HG03575 (cell line): ENCODE results near the gene MAGI2.
"Not testable (repeated sequence)": the region's sequence is repeated elsewhere in the genome, so short reads cannot be mapped to it uniquely, and the experiment has no call there.

Experiments used
- ATAC-seq: cut with Tn5 transposase; IDR thresholded peaks from one replicate; pipeline ENCODE4 v1.9.1; 2021; ENCODE audit not compliant: unreplicated experiment, insufficient number of reproducible peaks, low FRiP score; ENCODE audit errors: extremely low read depth

Gene MAGI2

GRCh38 chr7:78521961-78522360 lies 931.5 kb downstream of the MAGI2 start:
- ATAC-seq: no peak

DNA sequence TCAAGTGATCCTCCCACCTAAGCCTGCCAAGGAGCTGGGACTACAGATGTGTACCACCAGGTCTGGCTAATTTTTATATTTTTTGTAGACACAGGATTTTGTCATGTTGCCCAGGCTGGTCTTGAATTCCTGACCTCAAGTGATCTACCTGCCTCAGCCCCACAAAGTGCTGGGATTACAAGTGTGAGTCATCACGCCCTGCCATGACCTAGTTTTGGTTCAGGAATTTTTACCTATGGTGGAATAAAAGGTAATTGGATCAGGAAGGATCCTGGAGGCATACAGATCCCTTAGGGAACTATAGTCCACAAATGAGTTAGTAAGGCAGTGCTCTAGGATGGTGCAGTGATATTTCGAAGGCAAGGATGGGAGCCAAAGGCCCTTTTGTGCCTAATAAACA lies 937.0 kb downstream of the MAGI2 start:
- ATAC-seq: no peak

DNA sequence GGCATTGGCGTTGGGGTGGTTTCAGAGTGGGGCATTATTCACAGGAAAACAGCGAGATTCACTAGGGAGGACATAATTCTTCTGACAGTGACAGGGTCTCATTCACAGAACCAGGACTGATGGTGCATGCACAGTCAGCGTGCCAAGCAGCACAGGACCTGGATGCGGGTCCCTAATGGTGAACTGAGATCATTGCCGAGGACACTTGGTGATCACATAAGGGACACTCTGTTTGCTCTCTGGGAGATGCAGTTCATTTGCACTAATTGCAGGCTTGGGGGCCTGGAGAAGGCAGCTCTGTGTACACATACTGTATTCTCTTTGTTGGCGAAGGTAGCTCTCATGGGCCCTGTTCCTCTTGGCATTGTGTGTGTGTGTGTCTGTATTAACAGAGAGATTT lies 938.8 kb downstream of the MAGI2 start:
- no peak for ATAC-seq

DNA sequence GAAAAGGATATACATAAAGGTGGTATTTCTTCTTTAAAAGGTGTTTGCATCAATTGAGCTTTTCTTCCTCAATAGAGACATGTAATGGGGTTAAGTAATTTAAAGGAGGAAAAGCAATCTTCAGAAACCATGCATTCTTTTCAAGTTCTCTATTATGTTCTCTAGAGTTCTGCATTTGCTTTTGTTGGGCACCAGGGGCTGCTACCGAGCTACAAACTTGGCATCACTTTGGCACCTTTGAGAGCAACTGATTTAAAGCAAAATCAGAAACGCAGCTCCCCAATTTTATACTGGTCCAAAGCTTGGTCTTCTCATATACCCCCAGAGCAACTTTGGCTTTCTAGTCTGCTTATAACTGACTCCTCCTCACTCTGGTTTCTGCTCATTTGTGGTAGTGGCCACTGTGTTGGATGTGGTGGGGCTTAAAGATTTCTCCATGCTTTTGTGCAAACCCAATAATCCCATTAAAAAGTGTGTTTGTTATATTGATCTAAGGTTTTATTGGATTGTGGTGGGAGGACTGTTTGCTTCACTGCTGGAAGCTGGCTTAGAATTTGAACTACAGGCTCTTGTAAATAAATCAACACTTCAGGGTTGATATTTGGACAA lies 942.8 kb downstream of the MAGI2 start:
- ATAC-seq: no peak

- ATAC-seq: not testable (repeated sequence)
These were observed 950.2 kb downstream of the MAGI2 start for GRCh38 chr7:78503301-78503700.

GRCh38 chr7:78501064-78501463 lies 952.4 kb downstream of the MAGI2 start:
- no peak for ATAC-seq

GRCh38 chr7:78499971-78500370 lies 953.5 kb downstream of the MAGI2 start:
- ATAC-seq: no peak

- no peak for ATAC-seq
These were observed 954.2 kb downstream of the MAGI2 start for GRCh38 chr7:78499283-78499682.

GRCh38 chr7:78497728-78498427 lies 955.6 kb downstream of the MAGI2 start:
- no peak for ATAC-seq

GRCh38 chr7:78496096-78496630 lies 957.3 kb downstream of the MAGI2 start:
- ATAC-seq: no peak

- no peak for ATAC-seq
These were observed 960.1 kb downstream of the MAGI2 start for GRCh38 chr7:78493401-78493800.

DNA sequence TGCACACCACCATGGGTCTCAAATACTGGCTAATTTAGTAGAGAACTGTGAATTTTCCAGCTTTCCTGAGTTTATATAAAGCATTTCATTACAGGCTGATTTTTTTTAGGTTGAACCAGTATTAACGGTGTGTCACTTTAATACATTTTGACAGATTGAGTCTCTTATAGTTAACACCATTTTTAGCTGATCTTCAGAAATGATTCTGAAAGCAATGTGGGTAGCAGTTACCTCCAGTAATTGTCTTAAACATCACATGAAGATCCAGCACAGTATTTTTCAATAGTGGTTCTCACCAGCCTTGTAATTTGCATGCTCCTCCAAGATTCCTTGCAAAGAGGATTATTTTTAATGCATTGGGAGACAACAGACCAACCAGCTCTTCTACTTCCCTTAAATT lies 961.3 kb downstream of the MAGI2 start:
- no peak for ATAC-seq

DNA sequence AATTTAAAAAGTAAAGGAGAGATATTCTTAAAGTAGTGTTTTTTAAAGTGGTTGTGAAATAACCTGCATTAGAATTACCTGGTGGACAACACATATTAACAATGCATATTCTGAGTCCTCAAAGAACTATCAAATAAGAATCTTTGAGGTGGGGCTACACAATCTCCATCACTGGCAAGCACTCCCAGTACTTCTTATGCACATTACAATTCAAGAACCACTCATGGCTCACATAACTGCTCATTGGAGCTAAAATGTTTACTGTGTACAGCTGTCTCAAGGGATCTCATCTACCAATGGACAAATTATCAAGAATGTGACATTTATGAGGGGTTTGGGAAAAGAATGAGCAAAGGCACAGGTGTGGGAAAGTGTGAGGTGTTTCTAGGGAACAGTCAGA lies 962.9 kb downstream of the MAGI2 start:
- ATAC-seq: no peak

GRCh38 chr7:78489476-78490240 lies 963.8 kb downstream of the MAGI2 start:
- ATAC-seq: no peak

DNA sequence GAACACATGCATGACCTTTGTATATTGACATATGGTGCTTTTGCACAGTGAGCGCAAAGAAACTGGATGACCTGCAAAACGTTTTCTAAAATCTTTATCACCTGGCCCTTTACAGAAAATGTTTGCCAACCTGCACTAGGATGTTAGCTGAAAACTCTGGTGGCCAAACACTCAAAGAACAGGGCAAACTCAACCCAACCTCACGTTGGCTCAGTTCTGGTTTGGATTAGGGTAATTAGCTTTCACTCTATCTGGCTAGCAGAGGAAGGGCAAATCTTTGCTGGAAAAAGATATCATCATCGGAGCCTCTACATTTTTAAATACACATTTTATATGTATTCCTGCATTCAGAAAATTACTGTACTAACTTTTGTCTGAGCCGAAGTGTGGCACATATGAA lies 966.0 kb downstream of the MAGI2 start:
- ATAC-seq: no peak

DNA sequence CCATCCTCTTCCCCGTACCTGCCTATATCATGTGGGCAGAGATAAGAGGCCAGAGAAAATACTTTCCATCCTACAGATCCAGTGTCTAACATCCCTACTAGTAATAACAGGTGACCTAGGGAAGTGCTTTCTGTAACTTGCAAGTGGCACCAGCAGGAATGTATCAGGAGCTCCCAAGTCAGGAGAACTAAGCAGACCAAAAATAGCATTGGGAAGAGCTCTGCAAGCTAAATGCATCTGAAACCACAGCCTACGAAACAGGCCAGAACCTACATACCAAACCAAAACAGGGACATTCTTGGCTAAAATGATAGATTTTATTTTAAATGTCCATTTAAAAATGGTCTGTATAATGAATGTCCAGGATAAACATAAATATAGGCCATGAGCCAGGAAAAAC lies 974.1 kb downstream of the MAGI2 start:
- ATAC-seq: no peak

GRCh38 chr7:78476851-78477405 lies 976.5 kb downstream of the MAGI2 start:
- no peak for ATAC-seq

GRCh38 chr7:78473571-78474301 lies 979.7 kb downstream of the MAGI2 start:
- no peak for ATAC-seq

DNA sequence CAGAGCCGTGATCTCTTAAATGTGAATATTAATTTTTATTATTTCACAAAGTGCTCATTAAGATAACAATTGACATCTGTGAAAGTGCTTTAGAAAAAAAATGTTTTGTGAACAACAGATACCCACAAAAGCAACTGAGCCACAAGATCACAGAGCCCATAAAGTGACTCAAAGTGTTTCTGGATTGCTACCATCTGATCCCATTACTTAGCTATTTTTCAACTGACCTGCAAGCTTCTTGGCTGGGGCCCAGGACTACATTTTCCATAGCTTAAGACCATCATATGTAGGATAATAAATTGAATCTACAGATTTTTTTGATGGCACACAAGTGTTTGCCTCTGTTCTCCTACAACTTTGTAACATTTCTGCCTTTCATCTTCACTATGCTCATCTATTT lies 980.4 kb downstream of the MAGI2 start:
- no peak for ATAC-seq
